ENCODE data around the gene MERTK. TPM values are rescaled to one million over a fixed set of nuclear protein-coding genes. Genes with fewer than 3 reads are reported as not detected.

MERTK gene
- total and polyA plus RNA-seq, 10 of the 15 experiments (the other 5 are each of a cell fraction or from before 2014, with no cell fraction given): 0.13 to 30.6 (median 0.50) TPM

DNA sequence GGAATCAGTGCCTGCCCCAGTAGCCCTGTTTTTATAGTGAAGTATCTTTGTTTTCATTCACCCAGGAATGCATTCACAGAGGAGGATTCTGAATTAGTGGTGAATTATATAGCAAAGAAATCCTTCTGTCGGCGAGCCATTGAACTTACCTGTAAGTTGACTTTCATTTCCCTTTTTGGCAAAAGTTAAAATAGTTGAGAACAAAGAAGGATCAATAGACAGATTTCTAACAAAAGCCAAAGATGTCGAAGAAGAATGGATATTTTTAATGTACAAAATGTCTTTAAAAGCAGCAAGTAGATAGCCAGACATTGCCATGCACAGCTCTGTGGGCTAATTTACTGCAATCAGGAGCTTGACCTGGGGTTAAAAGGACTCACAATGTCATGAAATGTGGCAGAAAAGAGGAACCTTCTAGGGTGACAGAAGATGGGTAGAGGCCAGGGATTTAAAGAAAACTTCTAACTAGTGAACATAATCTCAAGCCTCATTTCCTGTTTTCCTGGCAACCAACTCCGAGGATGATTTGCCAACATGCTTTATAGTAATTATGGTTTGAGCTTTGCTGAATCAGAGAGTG lies 102.8 kb downstream of the MERTK start (continued):
- TF ChIP-seq NR2F1 (conservative IDR thresholded peaks at IDR 0.05) (peak; percentile 87), ESRRA (IDR thresholded peaks at IDR 0.05; ENCODE audit: low read length) (no peak), RUNX3 (IDR thresholded peaks at IDR 0.05; ENCODE audit: low read length) (no peak), EED (IDR thresholded peaks at IDR 0.05; ENCODE audit: low read depth) (no peak), NFXL1 (IDR thresholded peaks at IDR 0.05; ENCODE audit: borderline replicate concordance) (no peak), IKZF2 (IDR thresholded peaks at IDR 0.05) (peak; percentile 43 to 64; a peak in 3 of 4 replicates), SIX5 (IDR thresholded peaks at IDR 0.05; ENCODE audit: low read depth, low read length, severe bottlenecking) (no peak), SIN3A (IDR thresholded peaks at IDR 0.05; ENCODE audit: low read depth, low read length) (no peak), LARP7 (IDR thresholded peaks at IDR 0.05) (no peak), ZNF207 (IDR thresholded peaks at IDR 0.05; ENCODE audit: borderline replicate concordance) (no peak), GATAD2B (conservative IDR thresholded peaks at IDR 0.05; ENCODE audit: low read depth) (no peak)
- TF ChIP-seq, protein P1, sequence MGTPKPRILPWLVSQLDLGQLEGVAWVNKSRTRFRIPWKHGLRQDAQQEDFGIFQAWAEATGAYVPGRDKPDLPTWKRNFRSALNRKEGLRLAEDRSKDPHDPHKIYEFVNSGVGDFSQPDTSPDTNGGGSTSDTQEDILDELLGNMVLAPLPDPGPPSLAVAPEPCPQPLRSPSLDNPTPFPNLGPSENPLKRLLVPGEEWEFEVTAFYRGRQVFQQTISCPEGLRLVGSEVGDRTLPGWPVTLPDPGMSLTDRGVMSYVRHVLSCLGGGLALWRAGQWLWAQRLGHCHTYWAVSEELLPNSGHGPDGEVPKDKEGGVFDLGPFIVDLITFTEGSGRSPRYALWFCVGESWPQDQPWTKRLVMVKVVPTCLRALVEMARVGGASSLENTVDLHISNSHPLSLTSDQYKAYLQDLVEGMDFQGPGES (IDR thresholded peaks at IDR 0.05): no peak
- TF ChIP-seq, protein P2, sequence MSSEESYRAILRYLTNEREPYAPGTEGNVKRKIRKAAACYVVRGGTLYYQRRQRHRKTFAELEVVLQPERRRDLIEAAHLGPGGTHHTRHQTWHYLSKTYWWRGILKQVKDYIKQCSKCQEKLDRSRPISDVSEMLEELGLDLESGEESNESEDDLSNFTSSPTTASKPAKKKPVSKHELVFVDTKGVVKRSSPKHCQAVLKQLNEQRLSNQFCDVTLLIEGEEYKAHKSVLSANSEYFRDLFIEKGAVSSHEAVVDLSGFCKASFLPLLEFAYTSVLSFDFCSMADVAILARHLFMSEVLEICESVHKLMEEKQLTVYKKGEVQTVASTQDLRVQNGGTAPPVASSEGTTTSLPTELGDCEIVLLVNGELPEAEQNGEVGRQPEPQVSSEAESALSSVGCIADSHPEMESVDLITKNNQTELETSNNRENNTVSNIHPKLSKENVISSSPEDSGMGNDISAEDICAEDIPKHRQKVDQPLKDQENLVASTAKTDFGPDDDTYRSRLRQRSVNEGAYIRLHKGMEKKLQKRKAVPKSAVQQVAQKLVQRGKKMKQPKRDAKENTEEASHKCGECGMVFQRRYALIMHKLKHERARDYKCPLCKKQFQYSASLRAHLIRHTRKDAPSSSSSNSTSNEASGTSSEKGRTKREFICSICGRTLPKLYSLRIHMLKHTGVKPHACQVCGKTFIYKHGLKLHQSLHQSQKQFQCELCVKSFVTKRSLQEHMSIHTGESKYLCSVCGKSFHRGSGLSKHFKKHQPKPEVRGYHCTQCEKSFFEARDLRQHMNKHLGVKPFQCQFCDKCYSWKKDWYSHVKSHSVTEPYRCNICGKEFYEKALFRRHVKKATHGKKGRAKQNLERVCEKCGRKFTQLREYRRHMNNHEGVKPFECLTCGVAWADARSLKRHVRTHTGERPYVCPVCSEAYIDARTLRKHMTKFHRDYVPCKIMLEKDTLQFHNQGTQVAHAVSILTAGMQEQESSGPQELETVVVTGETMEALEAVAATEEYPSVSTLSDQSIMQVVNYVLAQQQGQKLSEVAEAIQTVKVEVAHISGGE (CRISPR knock-in tag; IDR thresholded peaks at IDR 0.05): no peak
- TF ChIP-seq, protein P3, sequence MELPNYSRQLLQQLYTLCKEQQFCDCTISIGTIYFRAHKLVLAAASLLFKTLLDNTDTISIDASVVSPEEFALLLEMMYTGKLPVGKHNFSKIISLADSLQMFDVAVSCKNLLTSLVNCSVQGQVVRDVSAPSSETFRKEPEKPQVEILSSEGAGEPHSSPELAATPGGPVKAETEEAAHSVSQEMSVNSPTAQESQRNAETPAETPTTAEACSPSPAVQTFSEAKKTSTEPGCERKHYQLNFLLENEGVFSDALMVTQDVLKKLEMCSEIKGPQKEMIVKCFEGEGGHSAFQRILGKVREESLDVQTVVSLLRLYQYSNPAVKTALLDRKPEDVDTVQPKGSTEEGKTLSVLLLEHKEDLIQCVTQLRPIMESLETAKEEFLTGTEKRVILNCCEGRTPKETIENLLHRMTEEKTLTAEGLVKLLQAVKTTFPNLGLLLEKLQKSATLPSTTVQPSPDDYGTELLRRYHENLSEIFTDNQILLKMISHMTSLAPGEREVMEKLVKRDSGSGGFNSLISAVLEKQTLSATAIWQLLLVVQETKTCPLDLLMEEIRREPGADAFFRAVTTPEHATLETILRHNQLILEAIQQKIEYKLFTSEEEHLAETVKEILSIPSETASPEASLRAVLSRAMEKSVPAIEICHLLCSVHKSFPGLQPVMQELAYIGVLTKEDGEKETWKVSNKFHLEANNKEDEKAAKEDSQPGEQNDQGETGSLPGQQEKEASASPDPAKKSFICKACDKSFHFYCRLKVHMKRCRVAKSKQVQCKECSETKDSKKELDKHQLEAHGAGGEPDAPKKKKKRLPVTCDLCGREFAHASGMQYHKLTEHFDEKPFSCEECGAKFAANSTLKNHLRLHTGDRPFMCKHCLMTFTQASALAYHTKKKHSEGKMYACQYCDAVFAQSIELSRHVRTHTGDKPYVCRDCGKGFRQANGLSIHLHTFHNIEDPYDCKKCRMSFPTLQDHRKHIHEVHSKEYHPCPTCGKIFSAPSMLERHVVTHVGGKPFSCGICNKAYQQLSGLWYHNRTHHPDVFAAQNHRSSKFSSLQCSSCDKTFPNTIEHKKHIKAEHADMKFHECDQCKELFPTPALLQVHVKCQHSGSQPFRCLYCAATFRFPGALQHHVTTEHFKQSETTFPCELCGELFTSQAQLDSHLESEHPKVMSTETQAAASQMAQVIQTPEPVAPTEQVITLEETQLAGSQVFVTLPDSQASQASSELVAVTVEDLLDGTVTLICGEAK (IDR thresholded peaks at IDR 0.05; ENCODE audit: borderline replicate concordance): no peak
- TF ChIP-seq, protein P4, sequence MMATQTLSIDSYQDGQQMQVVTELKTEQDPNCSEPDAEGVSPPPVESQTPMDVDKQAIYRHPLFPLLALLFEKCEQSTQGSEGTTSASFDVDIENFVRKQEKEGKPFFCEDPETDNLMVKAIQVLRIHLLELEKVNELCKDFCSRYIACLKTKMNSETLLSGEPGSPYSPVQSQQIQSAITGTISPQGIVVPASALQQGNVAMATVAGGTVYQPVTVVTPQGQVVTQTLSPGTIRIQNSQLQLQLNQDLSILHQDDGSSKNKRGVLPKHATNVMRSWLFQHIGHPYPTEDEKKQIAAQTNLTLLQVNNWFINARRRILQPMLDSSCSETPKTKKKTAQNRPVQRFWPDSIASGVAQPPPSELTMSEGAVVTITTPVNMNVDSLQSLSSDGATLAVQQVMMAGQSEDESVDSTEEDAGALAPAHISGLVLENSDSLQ (IDR thresholded peaks at IDR 0.05): no peak; the same call in 1 of the 2 replicates

Data from GM12878 (cell line).